GM12874 (cell line): ENCODE data around the gene SASH1.

Experiments
- CTCF ChIP-seq: IDR thresholded peaks from 2 replicates; pipeline ENCODE4 v1.5.1; 2011; ENCODE audit warnings: low read depth, mild to moderate bottlenecking, control low read depth, low read length, moderate library complexity; ENCODE audit not compliant: insufficient read depth

Gene SASH1

GRCh38 chr6:148329596-148330381 lies 12.8 kb upstream of the SASH1 start:
- TF ChIP-seq CTCF, result no peak

DNA sequence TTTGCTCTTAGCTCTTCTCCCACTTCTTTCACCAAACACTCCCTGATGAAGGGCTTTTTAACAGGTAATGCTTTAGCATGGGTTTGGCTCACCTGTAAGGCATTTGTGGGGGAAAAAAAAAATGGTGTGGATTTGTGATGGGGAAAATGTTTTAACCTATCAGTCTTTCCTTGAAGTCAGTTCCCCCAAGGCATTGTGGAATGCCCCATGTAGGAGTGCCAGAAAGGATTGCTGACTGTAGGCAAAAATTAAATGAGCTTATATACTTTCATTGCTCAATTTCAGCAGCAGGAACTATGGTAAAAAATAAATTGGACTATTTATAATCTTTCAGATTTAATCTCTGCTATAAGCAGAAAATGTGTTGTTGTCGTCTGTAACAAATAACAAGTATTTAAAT lies 10.6 kb upstream of the SASH1 start:
- TF ChIP-seq CTCF, result no peak

DNA sequence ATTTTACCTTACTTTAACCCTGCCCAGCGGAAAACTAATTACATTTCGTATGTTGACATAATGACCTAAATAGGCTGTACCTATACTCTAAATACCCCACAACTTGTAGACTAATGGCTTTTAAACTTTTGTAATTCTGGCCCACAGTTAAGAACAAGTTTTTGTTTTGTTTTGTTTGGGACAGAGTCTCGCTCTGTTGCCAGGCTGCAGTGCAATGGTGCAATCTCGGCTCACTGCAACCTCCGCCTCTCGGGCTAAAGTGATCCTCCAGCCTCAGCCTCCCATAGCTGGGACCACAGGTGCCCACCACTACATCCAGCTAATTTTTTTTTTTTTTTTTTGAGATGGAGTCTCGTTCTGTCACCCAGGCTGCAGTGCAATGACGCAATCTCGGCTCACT lies 5.7 kb upstream of the SASH1 start:
- TF ChIP-seq CTCF, result no peak

DNA sequence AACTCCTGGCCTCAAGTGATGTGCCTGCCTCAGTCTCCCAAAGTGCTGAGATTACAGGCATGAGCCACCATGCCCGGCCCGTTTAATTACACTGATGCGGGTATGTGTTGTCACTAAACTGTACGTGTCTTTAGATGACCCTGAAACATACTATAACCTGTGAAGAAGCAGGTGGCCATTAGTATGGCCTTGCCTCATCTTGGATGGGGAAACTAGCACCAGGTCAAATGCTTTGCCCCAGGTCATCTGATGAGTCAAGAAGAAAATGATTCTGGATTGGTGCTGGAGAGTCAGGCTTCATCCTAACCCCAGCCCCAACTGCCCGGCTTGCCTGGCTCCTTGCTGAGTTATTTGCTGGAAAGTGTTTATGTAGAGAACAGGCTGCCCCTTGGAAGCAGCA lies 2.9 kb upstream of the SASH1 start:
- TF ChIP-seq CTCF, result no peak

DNA sequence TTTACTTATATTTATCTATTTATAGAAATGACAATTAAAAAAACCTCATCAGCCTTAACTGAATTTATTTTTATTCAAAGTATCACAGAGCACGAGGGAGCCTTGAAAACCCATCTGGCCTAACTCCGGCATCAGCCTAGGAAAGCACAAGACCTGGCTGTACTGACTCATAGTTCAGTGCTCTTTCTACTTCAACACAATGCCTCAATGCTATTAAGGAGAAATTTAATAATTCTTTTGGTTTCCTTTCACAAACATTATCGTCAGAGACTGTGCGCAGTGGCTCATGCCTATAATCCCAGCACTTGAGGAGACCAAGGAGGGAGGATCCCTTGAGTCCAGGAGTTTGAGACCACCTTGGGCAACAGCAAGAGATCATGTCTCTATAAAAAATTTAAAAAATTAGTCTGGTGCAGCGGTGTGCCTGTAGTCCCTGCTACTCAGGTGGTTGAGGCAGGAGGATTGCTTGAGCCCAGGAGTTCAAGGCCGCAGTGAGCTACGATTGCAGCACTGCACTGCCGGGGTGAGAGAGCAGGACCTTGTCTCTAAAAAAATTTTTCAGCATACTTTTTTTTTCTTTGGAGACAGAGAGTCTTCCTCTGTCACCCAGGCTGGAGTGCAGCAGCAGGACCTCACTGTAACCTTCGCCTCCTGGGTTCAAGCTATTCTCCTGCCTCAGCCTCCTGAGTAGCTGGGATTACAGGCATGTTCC lies 1.9 kb upstream of the SASH1 start:
- no peak for TF ChIP-seq CTCF

DNA sequence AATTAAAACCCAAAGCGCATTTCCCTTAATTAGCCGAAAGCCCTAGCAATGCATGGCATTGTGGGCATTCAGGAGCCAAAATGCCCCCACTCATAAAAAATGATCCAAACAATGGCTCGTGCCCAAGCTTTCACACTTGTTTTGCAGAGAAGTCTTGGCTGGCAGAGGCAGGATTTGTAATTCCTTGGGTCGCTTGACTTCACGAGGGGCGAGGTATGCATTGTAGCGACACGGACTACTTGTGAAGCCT lies 613 bp upstream of the SASH1 start:
- TF ChIP-seq CTCF, result no peak

- no peak for TF ChIP-seq CTCF
These were observed 577 bp downstream of the SASH1 start for GRCh38 chr6:148343047-148343782.
